ENCODE data around the gene PDE4D. TPM values are rescaled to one million over a fixed set of nuclear protein-coding genes. Genes with fewer than 3 reads are reported as not detected.

PDE4D gene
- total RNA-seq, 2 experiments from 2014 or later, result 75.5 to 80.7 TPM

- Mint-ChIP-seq H3K4me3 (no peak overlapping the region), H3K27ac (no peak overlapping the region)
- no peak for ATAC-seq
Observed at GRCh38 chr5:59128646-59129290, 764.8 kb downstream of the PDE4D start.

GRCh38 chr5:59126708-59127573 lies 766.6 kb downstream of the PDE4D start:
- no peak for DNase-seq
- TF ChIP-seq CTCF (IDR thresholded peaks at IDR 0.05), result no peak
- Mint-ChIP-seq H3K27ac (no peak overlapping the region), H3K36me3 (ENCODE audit: low read depth) (no peaks in the 10 kb centered on the region), H3K4me1 (ENCODE audit: low read depth) (peaks cover 33% of the 10 kb centered on the region), H3K4me3 (no peak overlapping the region), H3K27me3 (no peaks in the 10 kb centered on the region), H3K9me3 (peaks cover 3% of the 10 kb centered on the region)
- POLR2A ChIA-PET, result interaction anchor here (1.2 to 3.7 kb wide), 10 partner anchors 14 to 241 kb away, joined by 3 to 35 read pairs (median 5); no protein-coding TSS in a partner anchor
- CTCF ChIA-PET, result interaction anchor here (0.6 to 4.0 kb wide), 13 partner anchors 11 to 237 kb away, joined by 3 to 36 read pairs (median 3); no protein-coding TSS in a partner anchor
- ATAC-seq, result peak; percentile 11
- intact Hi-C loops (cut with micrococcal nuclease), result loop anchor here (2.0 to 5.0 kb wide), 3 partner anchors 28 to 88 kb away; no protein-coding TSS in a partner anchor

More at GRCh38 chr5:59128646-59129290, 764.8 kb downstream of the PDE4D start:
- no peaks in the 10 kb centered on the region for H3K9me3 Mint-ChIP-seq
- DNase-seq, result no peak
- no peaks in the 10 kb centered on the region for H3K36me3 Mint-ChIP-seq (ENCODE audit: low read depth)
- TF ChIP-seq CTCF (IDR thresholded peaks at IDR 0.05), result no peak
- intact Hi-C loops (cut with micrococcal nuclease), result loop anchor here (5.0 kb wide), 1 partner anchor 44 kb away; no protein-coding TSS in a partner anchor
- peaks cover 44% of the 10 kb centered on the region for H3K4me1 Mint-ChIP-seq (ENCODE audit: low read depth)
- ChIA-PET CTCF (interaction anchor here (1.0 to 4.0 kb wide), 10 partner anchors 8 to 237 kb away, joined by 3 to 36 read pairs (median 6); no protein-coding TSS in a partner anchor), POLR2A (interaction anchor here (1.8 to 3.7 kb wide), 5 partner anchors 23 to 92 kb away, joined by 5 to 35 read pairs (median 18); no protein-coding TSS in a partner anchor)
- H3K27me3 Mint-ChIP-seq, result no peaks in the 10 kb centered on the region

GRCh38 chr5:59126016-59126707 lies 767.4 kb downstream of the PDE4D start:
- intact Hi-C loops (cut with micrococcal nuclease), result loop anchor here (2.0 to 5.0 kb wide), 3 partner anchors 27 to 87 kb away; no protein-coding TSS in a partner anchor
- H3K27me3 Mint-ChIP-seq, result no peaks in the 10 kb centered on the region
- no peak overlapping the region for H3K4me3 Mint-ChIP-seq
- DNase-seq, result no peak
- no peak for TF ChIP-seq CTCF (IDR thresholded peaks at IDR 0.05)
- H3K9me3 Mint-ChIP-seq, result peaks cover 3% of the 10 kb centered on the region
- CTCF ChIA-PET, result interaction anchor here (1.2 to 4.0 kb wide), 4 partner anchors 48 to 90 kb away, joined by 4 to 36 read pairs (median 22); no protein-coding TSS in a partner anchor
- ATAC-seq, result no peak
- POLR2A ChIA-PET, result interaction anchor here (1.4 to 3.7 kb wide), 6 partner anchors 13 to 89 kb away, joined by 4 to 35 read pairs (median 14); no protein-coding TSS in a partner anchor
- H3K36me3 Mint-ChIP-seq (ENCODE audit: low read depth), result no peaks in the 10 kb centered on the region
- peaks cover 27% of the 10 kb centered on the region for H3K4me1 Mint-ChIP-seq (ENCODE audit: low read depth)
- no peak overlapping the region for H3K27ac Mint-ChIP-seq

DNA sequence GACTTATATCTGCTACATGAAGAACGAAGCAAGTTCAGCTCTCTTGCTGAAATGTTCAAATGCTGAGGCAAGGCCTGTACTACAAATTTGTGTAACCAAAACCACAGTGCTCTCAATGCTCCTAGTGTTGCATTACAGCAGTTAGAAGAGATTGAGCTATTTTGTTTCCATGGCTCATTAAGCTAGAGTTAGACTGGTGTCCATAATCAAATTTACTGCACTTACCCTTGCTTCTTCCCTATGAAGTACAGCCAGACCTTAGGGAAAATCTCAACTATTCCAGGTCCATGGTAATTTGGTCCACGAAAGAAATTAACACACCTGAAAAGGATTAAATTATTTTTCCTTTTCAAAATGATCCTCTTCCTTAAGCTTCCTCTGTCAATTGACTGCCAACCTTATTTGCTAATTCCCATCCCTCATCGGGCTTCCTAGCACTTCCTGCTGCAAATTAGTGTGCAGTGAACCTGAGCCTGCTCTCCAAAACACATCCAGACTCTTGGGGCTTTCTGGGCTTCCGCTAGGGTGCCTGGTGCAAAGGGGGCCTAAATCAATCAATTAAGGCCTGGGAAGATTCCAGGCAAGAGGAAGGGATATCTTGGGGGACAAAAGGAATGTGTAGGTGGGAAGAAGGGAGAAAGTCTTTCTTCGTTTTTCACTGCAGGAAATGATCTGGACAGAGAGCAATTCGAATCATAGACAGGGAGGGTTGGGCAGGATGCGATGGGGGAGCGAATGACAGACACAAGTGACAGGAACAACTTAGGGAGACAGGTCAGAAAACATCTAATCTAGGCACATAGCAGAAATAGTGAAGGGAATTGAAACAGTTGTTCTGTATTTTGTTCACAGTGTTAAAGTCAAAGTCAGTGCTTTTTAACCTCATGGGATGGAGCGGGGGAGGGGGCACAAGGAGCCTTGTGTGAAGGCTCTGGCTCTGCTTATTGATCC lies 768.2 kb downstream of the PDE4D start:
- ChIA-PET CTCF (interaction anchor here (1.3 to 3.5 kb wide), 12 partner anchors 9 to 239 kb away, joined by 3 to 34 read pairs (median 9); no protein-coding TSS in a partner anchor), POLR2A (interaction anchor here (0.6 to 2.6 kb wide), 6 partner anchors 9 to 89 kb away, joined by 3 to 17 read pairs (median 6); no protein-coding TSS in a partner anchor)
- ATAC-seq, result peak; percentile 11
- H3K27me3 Mint-ChIP-seq, result no peaks in the 10 kb centered on the region
- peaks cover 4% of the 10 kb centered on the region for H3K9me3 Mint-ChIP-seq
- no peaks in the 10 kb centered on the region for H3K36me3 Mint-ChIP-seq (ENCODE audit: low read depth)
- TF ChIP-seq CTCF (IDR thresholded peaks at IDR 0.05), result no peak
- H3K4me1 Mint-ChIP-seq (ENCODE audit: low read depth), result peaks cover 26% of the 10 kb centered on the region
- intact Hi-C loops (cut with micrococcal nuclease), result loop anchor here (5.0 kb wide), 1 partner anchor 47 kb away; no protein-coding TSS in a partner anchor
- no peak overlapping the region for H3K27ac Mint-ChIP-seq
- peak; percentile 50 for DNase-seq
- H3K4me3 Mint-ChIP-seq, result no peak overlapping the region
